IPS-18c (cell line): ENCODE data around the gene CYSTM1.
"Not testable (repeated sequence)": the region's sequence is repeated elsewhere in the genome, so short reads cannot be mapped to it uniquely, and the experiment has no call there.

Experiments used
- H3K4me3 ChIP-seq: 2 replicates; pipeline ENCODE4 v1.7.0; 2013; ENCODE audit warnings: low read depth, mild to moderate bottlenecking, low read length, moderate library complexity; ENCODE audit not compliant: insufficient read depth
- H3K9me3 ChIP-seq: one replicate; pipeline ENCODE4 v1.6.1; 2013; ENCODE audit warnings: mild to moderate bottlenecking, low read length, moderate library complexity; ENCODE audit not compliant: control insufficient read depth, insufficient read depth

Gene CYSTM1

DNA sequence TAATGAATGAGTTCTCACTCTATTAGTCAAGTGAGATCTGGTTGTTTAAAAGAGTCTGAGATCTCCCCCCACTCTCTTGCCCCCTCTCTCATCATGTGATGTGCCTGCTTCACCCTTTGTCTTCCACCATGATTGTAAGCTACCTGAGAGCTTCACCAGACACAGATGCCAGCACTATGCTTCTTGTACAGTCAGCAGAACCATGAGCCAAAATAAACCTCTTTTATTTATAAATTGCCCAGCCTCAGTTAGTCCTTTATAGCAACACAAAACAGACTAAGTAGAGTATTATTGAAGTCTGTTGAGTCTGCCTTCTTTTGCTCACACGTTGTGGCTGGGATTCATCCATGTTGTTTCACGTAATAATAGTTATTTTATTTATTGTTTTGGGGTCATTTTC, 14.3 kb downstream of the CYSTM1 start:
- Histone ChIP-seq H3K4me3 (no peak overlapping the region), H3K9me3 (no peaks in the 10 kb centered on the region)

- H3K9me3 ChIP-seq = no peaks in the 10 kb centered on the region
Measured at GRCh38 chr5:140189977-140190871, 15.2 kb downstream of the CYSTM1 start.

DNA sequence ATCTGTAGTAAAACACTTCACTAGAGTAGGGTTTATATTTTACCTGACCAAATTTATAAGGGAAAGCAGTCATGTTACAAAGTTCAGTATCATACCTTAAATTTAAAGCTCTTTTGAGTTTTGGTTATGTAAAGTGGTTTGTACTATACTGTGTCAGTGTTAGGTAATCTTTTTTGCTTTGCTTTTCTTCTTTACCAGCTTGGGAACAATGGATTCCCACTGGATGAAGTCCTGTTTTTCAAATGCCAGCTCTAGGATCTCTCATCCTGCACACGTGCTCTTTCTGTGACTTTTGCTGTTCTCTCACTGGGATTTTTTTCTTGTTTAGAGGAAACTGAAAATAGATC, 15.9 kb downstream of the CYSTM1 start:
- no peak overlapping the region; the same call in 1 of the 2 replicates for H3K4me3 ChIP-seq
- no peaks in the 10 kb centered on the region for H3K9me3 ChIP-seq

More at GRCh38 chr5:140189977-140190871, 15.2 kb downstream of the CYSTM1 start:
- H3K4me3 ChIP-seq = no peak overlapping the region

DNA sequence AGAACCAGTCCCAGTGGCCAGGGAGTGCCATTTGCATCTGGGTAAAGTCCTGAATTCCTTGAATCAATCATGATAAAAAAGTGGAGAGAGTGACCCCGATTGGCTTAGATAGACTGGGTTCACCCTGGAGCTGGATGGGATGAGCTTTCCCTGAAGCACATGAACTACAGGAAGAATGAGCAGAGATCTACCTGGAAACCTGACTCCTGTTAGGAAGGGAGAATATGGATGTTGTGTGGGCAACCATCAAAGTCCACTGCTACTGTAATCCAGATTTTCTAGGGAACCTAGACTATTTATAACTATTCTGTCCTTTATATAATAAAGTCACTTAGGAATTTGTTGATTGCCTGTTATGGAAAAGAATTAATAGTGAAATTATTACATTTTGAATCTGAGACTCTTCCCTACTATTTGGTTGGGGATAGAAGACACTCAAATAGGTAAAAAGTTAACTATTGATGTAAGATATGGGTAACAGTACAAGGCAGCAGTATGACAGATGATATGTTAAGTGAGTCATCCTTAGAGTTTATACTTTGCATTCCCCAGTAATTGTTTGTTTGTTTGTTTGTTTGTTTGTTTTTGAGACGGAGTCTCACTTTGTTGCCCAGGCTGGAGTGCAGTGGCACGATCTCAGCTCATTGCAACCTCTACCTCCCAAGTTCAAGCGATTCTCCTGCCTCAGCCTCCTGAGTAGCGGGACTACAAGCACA, 17.9 kb downstream of the CYSTM1 start:
- no peaks in the 10 kb centered on the region for H3K9me3 ChIP-seq
- H3K4me3 ChIP-seq = no peak overlapping the region

DNA sequence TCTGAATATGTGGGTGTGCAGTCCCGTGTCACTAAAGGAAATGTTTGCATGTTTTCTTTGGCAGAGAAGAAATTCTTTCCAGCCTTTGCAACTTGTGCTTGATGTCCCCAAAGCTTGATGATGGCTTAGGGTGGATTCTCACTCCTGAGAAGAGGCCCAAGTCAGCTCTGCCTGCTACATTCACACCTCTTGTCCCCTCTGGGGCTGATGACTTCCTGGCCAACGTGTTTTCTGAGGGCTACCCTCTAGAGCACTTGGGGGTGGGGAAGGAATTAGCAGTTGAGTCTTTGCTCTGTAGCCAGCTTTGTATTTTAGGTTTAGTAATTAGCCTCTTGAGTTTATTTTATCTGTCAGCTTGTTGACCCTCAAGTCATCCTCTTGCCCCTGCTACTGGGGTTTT, 19.7 kb downstream of the CYSTM1 start:
- Histone ChIP-seq H3K9me3 (no peaks in the 10 kb centered on the region), H3K4me3 (no peak overlapping the region)

GRCh38 chr5:140196115-140196814, 21.3 kb downstream of the CYSTM1 start:
- Histone ChIP-seq H3K9me3 (no peaks in the 10 kb centered on the region), H3K4me3 (no peak overlapping the region)

DNA sequence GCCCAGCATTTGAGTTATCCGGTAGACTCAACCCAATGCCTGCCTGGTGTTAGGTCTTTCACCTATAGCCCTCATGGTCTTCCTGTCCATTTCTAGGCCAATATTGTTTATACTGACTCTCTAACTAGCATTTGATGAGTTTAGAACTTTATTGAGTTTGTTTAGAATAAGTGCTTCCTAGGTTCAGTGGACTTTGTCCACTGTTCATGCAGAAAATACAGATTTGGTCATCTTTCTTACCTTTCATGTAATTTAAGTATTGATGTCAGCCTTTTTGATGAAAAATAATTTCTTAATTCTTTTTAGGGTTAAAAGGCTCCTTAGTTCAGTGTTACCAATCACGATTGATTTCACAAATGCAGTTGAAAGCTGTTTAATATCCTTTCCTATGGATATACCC, 22.0 kb downstream of the CYSTM1 start:
- no peak overlapping the region for H3K4me3 ChIP-seq

DNA sequence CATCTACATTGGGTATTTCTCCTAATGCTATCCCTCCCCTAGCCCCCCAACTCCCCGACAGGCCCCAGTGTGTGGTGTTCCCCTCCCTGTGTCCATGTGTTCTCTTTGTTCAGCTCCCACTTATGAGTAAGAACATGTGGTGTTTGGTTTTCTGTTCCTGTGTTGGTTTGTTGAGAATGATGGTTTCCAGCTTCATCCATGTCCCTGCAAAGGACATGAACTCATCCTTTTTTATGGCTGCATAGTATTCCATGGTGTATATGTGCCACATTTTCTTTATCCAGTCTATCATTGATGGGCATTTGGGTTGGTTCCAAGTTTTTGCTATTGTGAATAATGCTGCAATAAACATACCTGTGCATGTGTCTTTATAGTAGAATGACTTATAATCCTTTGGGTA, 23.9 kb downstream of the CYSTM1 start:
- not testable (repeated sequence) for H3K9me3 ChIP-seq, H3K4me3 ChIP-seq

More for the DNA sequence above, 22.0 kb downstream of the CYSTM1 start:
- no peaks in the 10 kb centered on the region for H3K9me3 ChIP-seq

- no peaks in the 10 kb centered on the region for H3K9me3 ChIP-seq
- no peak overlapping the region for H3K4me3 ChIP-seq
Measured at GRCh38 chr5:140202078-140202477, 27.1 kb downstream of the CYSTM1 start.

GRCh38 chr5:140202610-140203009, 27.6 kb downstream of the CYSTM1 start:
- Histone ChIP-seq H3K9me3 (no peaks in the 10 kb centered on the region), H3K4me3 (no peak overlapping the region)

- H3K4me3 ChIP-seq = no peak overlapping the region
- no peaks in the 10 kb centered on the region for H3K9me3 ChIP-seq
Measured at GRCh38 chr5:140205216-140205615, 30.2 kb downstream of the CYSTM1 start.

DNA sequence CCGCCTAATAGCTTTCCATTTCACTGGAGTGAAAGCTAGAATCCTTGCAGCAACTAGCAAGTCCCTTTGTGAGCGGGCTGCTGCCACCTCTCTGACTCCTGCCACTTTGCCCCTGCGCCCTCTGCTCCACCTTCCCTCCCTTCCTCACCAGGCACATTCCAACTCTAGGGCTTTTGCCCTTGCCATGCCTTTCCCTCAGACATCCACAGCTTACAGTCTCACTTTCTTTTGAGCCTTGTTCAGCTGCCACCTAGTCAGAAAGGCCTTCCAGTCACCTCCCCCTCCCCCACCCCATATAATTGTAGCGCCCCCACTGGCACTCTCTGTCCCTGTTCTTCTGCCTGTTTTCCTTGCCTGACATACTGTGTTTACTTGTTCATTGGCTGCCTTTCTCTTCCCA, 31.0 kb downstream of the CYSTM1 start:
- no peak overlapping the region for H3K4me3 ChIP-seq
- H3K9me3 ChIP-seq = no peaks in the 10 kb centered on the region

GRCh38 chr5:140207250-140207964, 32.4 kb downstream of the CYSTM1 start:
- Histone ChIP-seq H3K9me3 (no peaks in the 10 kb centered on the region), H3K4me3 (no peak overlapping the region)

- Histone ChIP-seq H3K9me3 (no peaks in the 10 kb centered on the region), H3K4me3 (no peak overlapping the region)
Measured at GRCh38 chr5:140208065-140208464, 33.1 kb downstream of the CYSTM1 start.

DNA sequence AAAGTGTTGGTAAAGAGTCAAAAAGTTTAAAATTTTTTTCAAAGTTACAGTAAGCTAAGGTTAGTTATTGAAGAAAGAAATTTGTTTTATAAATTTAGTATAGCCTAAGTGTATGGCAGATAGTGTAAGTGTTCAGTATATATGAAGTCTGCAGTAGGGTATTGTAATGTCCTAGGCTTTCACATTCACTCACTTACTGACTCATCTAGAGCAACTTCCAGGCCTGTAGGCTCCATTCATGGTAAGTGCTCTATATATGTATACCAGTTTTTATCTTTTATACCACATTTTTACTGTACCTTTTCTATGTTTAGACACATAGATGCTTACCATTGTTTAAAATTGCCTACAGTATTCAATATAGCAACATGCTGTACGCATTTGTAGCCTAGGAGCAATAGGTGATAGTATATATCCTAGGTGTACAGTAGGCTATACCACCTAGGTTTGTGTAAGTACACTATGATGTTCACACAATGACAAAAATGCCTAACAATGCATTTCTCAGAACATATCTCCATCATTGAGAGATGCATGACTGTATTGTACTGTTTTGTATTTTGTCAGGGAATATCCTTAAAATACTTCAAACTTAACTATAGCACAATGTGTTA, 38.5 kb downstream of the CYSTM1 start:
- Histone ChIP-seq H3K4me3 (no peak overlapping the region), H3K9me3 (no peaks in the 10 kb centered on the region)

DNA sequence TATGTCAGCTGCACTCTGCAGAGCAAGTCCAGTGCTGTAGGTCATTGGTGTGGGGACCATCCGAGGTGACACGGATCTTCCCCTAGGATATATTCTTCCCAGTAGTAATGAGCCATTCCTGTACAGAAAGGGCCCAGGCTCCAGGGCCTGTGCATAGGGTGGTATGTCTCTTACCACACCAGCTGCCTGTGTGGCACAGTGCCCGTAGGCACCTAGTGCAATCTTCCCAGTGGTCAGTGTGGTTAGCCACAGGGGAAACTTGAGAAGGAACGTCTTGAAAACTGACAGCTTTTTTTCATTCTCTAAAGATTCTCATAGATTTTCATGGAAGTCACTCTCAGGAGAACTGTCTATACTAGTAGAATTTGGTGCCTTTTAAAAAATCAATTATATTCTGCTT, 39.8 kb downstream of the CYSTM1 start:
- H3K9me3 ChIP-seq = no peaks in the 10 kb centered on the region
- no peak overlapping the region for H3K4me3 ChIP-seq

DNA sequence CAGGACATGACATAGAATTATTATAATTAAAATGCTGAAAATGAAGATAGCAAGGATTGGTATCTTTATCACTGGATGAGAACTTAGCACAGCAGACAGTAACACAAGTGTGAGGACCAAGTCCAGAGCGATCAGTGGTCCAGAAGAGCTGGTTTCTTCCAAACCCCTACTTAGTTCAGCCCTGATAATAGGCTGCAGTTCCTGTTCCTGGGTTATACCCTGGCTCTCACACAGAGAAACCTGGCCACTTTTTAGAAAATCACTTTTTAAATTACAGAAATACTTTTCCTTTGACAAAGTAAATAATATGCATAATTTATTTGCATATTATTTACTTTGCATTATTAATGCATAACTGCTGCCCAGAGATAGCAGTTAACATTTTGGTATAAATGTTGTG, 40.3 kb downstream of the CYSTM1 start:
- no peak overlapping the region for H3K4me3 ChIP-seq
- no peaks in the 10 kb centered on the region for H3K9me3 ChIP-seq
